NCI-H128 (cell line): ENCODE measurements around the gene DLG2.

Experiments
- DNase-seq: peaks from one replicate; lab custom pipeline; 2025; ENCODE audit not compliant: unreplicated experiment; lab: John Stamatoyannopoulos, UW

DLG2 gene

GRCh38 chr11:83568516-83568915 lies 2058.6 kb downstream of the DLG2 start:
- DNase-seq = no peak

- no peak for DNase-seq
These were observed 2060.2 kb downstream of the DLG2 start for GRCh38 chr11:83566950-83567349.

GRCh38 chr11:83564870-83565269 lies 2062.3 kb downstream of the DLG2 start:
- no peak for DNase-seq

- DNase-seq = no peak
These were observed 2068.9 kb downstream of the DLG2 start for GRCh38 chr11:83558281-83558680.

- no peak for DNase-seq
These were observed 2069.5 kb downstream of the DLG2 start for GRCh38 chr11:83557653-83558052.

- no peak for DNase-seq
These were observed 2072.3 kb downstream of the DLG2 start for GRCh38 chr11:83554876-83555275.

- peak; percentile 35 for DNase-seq
These were observed 2077.0 kb downstream of the DLG2 start for GRCh38 chr11:83549984-83550667.

- DNase-seq = no peak
These were observed 2080.8 kb downstream of the DLG2 start for GRCh38 chr11:83546368-83546767.

GRCh38 chr11:83545494-83546260 lies 2081.5 kb downstream of the DLG2 start:
- no peak for DNase-seq

- DNase-seq = no peak
These were observed 2082.3 kb downstream of the DLG2 start for GRCh38 chr11:83544846-83545245.

- no peak for DNase-seq
These were observed 2083.3 kb downstream of the DLG2 start for GRCh38 chr11:83543706-83544439.

- DNase-seq = no peak
These were observed 2084.3 kb downstream of the DLG2 start for GRCh38 chr11:83542861-83543260.

GRCh38 chr11:83540728-83541127 lies 2086.4 kb downstream of the DLG2 start:
- no peak for DNase-seq

GRCh38 chr11:83540112-83540675 lies 2086.9 kb downstream of the DLG2 start:
- DNase-seq = peak; percentile 10

GRCh38 chr11:83538286-83538685 lies 2088.9 kb downstream of the DLG2 start:
- DNase-seq = no peak

GRCh38 chr11:83537131-83537610 lies 2090.0 kb downstream of the DLG2 start:
- DNase-seq = no peak

- DNase-seq = no peak
These were observed 2094.0 kb downstream of the DLG2 start for GRCh38 chr11:83533166-83533565.

- no peak for DNase-seq
These were observed 2098.3 kb downstream of the DLG2 start for GRCh38 chr11:83528877-83529276.

- no peak for DNase-seq
These were observed 2098.9 kb downstream of the DLG2 start for GRCh38 chr11:83528225-83528624.

GRCh38 chr11:83523676-83524075 lies 2103.5 kb downstream of the DLG2 start:
- DNase-seq = no peak

- no peak for DNase-seq
These were observed 2104.2 kb downstream of the DLG2 start for GRCh38 chr11:83522911-83523310.
